ENCODE data around the gene CKMT2. TPM values are rescaled to one million over a fixed set of nuclear protein-coding genes. Genes with fewer than 3 reads are reported as not detected.

The CKMT2 gene
- total RNA-seq, 4 donors from 2014 or later: 2.1 TPM; not detected in 3

DNA sequence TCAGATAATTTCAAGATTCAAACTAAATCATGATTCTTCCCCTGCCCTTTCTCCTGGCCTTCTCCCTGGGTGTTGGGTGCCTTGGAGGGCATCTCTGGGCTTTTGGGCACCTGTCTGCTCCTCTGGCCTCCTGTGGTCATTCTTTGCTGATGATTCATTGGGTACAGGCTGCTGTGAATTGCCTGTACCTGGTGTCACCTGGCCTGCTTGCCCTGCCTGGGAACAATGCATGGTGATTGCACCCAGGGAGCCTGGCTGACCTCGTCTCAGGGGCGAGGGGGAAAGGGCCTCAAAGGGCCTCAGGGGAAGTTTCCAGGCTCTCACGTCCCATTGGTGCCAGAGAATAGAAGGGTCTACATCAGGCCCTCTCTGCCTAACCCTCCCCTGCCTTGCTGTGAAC lies 20.1 kb upstream of the CKMT2 start:
- Histone ChIP-seq H3K4me3 (no peak overlapping the region), H3K9me3 (no peaks in the 10 kb centered on the region), H3K4me1 (no peaks in the 10 kb centered on the region), H3K27me3 (no peaks in the 10 kb centered on the region), H3K27ac (no peak overlapping the region), H3K36me3 (peaks cover 0 to 4% (median 0%) of the 10 kb centered on the region in 3 donors)
- intact Hi-C loops (cut with DNase I): no loop called here
- WGBS, 2 donors: 60 to 100% methylated on average over 1 of the region's 3 CpGs
- no peak for DNase-seq
- TF ChIP-seq POLR2A (IDR thresholded peaks at IDR 0.05) (no peak), CTCF (IDR thresholded peaks at IDR 0.05) (no peak)

GRCh38 chr5:81214848-81215247 lies 18.3 kb upstream of the CKMT2 start:
- Histone ChIP-seq H3K4me1 (no peaks in the 10 kb centered on the region), H3K36me3 (peaks cover 0 to 4% (median 0%) of the 10 kb centered on the region in 3 donors), H3K27me3 (no peaks in the 10 kb centered on the region), H3K4me3 (no peak overlapping the region), H3K9me3 (no peaks in the 10 kb centered on the region), H3K27ac (no peak overlapping the region)
- 66 to 79% methylated on average over 8 of the region's 8 CpGs for WGBS, 2 donors
- intact Hi-C loops (cut with DNase I): no loop called here
- TF ChIP-seq POLR2A (IDR thresholded peaks at IDR 0.05) (no peak), CTCF (IDR thresholded peaks at IDR 0.05) (no peak)
- no peak for DNase-seq

- Histone ChIP-seq H3K4me3 (no peak overlapping the region), H3K9me3 (no peaks in the 10 kb centered on the region), H3K36me3 (peaks cover 0 to 4% (median 0%) of the 10 kb centered on the region in 3 donors), H3K4me1 (no peaks in the 10 kb centered on the region), H3K27ac (no peak overlapping the region), H3K27me3 (no peaks in the 10 kb centered on the region)
- no peak for DNase-seq
- TF ChIP-seq CTCF (IDR thresholded peaks at IDR 0.05) (no peak), POLR2A (IDR thresholded peaks at IDR 0.05) (no peak)
- intact Hi-C loops (cut with DNase I): no loop called here
- WGBS, 2 donors: 56% methylated on average over 3 of the region's 3 CpGs
Measured at GRCh38 chr5:81216152-81216551, 17.0 kb upstream of the CKMT2 start.

DNA sequence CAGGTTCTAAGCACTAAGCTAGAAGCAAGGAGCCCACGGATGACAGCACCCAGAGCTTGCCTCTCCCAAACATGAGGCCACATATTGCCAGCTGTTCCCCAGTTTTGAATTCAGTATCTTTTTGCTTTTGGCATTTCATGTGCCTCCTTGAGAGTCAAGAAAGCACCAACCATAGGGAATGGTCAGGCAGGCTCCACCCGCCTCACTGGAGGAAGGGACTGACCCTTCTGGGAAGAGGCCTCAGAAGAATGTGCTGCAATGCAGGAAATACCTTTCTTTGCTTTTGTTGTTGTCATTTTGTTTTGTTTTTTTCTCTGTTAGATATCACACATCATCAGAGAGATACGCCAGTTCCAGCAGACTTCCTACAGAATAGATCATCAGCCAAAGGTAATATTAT lies 13.7 kb upstream of the CKMT2 start:
- no peaks in the 10 kb centered on the region for H3K27me3 ChIP-seq
- no peak overlapping the region for H3K4me3 ChIP-seq
- intact Hi-C loops (cut with DNase I): no loop called here
- TF ChIP-seq CTCF (IDR thresholded peaks at IDR 0.05) (no peak), POLR2A (IDR thresholded peaks at IDR 0.05) (no peak)
- 93 to 96% methylated on average over 3 of the region's 3 CpGs for WGBS, 2 donors
- H3K27ac ChIP-seq: no peak overlapping the region
- no peaks in the 10 kb centered on the region for H3K4me1 ChIP-seq
- H3K36me3 ChIP-seq: no peaks in the 10 kb centered on the region
- no peak for DNase-seq
- H3K9me3 ChIP-seq: no peaks in the 10 kb centered on the region

- H3K4me1 ChIP-seq: no peaks in the 10 kb centered on the region
- intact Hi-C loops (cut with DNase I): no loop called here
- H3K9me3 ChIP-seq: no peaks in the 10 kb centered on the region
- no peaks in the 10 kb centered on the region for H3K27me3 ChIP-seq
- no peak overlapping the region for H3K27ac ChIP-seq
- H3K36me3 ChIP-seq: no peaks in the 10 kb centered on the region
- no peak for DNase-seq
- TF ChIP-seq POLR2A (IDR thresholded peaks at IDR 0.05): no peak
- TF ChIP-seq CTCF (IDR thresholded peaks at IDR 0.05): no peak
- H3K4me3 ChIP-seq: no peak overlapping the region
Measured at GRCh38 chr5:81222285-81222684, 10.8 kb upstream of the CKMT2 start.

Data from esophagus squamous epithelium (tissue), 5 donors.